Psoas muscle (tissue), 8 donors: ENCODE results near the gene ZNF646. TPM values are rescaled to one million over a fixed set of nuclear protein-coding genes. Genes with fewer than 3 reads are reported as not detected.

Experiments used
- ATAC-seq, 4 donors: fragments of 200-7000 bp; cut with Tn5 transposase; one replicate each; pipeline ENCODE4 v1.9.1; 2020; ENCODE audit warnings: moderate library complexity in 3 of 4, mild to moderate bottlenecking in 2 of 4
- DNase-seq, 2 donors: peaks; one replicate each; pipeline ENCODE4 v3.0.0-alpha.2; 2020
- H3K27ac ChIP-seq: fragments of 200-600 bp; one replicate; pipeline ENCODE4 v1.8.0; 2022
- H3K27me3 ChIP-seq, 3 donors: fragments of 200-600 bp in 1 of 3; one replicate each; pipeline versions ENCODE4 v1.6.1 to v1.8.0; 2013 to 2022; ENCODE audit warnings: low read length in 2 of 3, mild to moderate bottlenecking in 2 of 3, moderate library complexity in 1 of 3; ENCODE audit not compliant: insufficient read depth in 3 of 3
- H3K36me3 ChIP-seq, 2 donors: fragments of 200-600 bp in 1 of 2; one replicate each; pipeline versions ENCODE4 v1.6.1 to v1.8.0; 2013 to 2022; ENCODE audit warnings: low read depth in 1 of 2, mild to moderate bottlenecking in 1 of 2, moderate library complexity in 1 of 2; ENCODE audit not compliant: insufficient read depth in 1 of 2
- H3K4me1 ChIP-seq: fragments of 200-600 bp; one replicate; pipeline ENCODE4 v1.8.0; 2022
- H3K4me3 ChIP-seq: fragments of 200-600 bp; one replicate; pipeline ENCODE4 v1.8.0; 2022; ENCODE audit warnings: mild to moderate bottlenecking
- H3K9me3 ChIP-seq: fragments of 200-600 bp; one replicate; pipeline ENCODE4 v1.8.0; 2022
- CTCF ChIP-seq: fragments of 200-600 bp; IDR thresholded peaks from one replicate; pipeline ENCODE4 v1.8.0; 2022; ENCODE audit warnings: antibody characterized with exemption
- WGBS, 3 donors: extraction: QIAGEN DNeasy Blood & Tissue Kit; methylation state at CpG; one replicate each; pipeline versions ENCODE4 v1.1.6 to v1.1.7; 2013; 5-methylcytosine and 5-hydroxymethylcytosine counted together
- intact Hi-C, 2 donors: fragments of 100-400 bp; cut with DNase I; formaldehyde crosslinking; loops; one replicate each; pipeline versions ENCODE4 v1.11.0 to v1.14.2; 2022
- polyA plus RNA-seq, 3 donors: library from polyadenylated mRNA; stranded (reverse); fragments of 200-250 nt; gene quantifications; one replicate each; pipeline ENCODE4 v1.2.3, GENCODE V29; 2013
- total RNA-seq, 4 donors: library from RNA; stranded (reverse); fragmentation: NEBNext Ultra II Directional in 2 of 4; extraction: Animal tissue kit (Norgen Biotek cat#: 25700) in 2 of 4; gene quantifications; one replicate each; pipeline versions ENCODE4 v1.2.1 to v1.2.4, GENCODE V29; 2021 to 2023
- donor health status: healthy with polysubstance abuse.
- donor health status: DM: no; HTN: no; CAD: no; lungs with moderate emphysema.
- donor health status: Bipolar disorder and iron deficiency.
- donor health status: healthy.
- donor health status: DM: yes; HTN: yes; CAD: no.
- donor health status: DM: no; HTN: no; CAD: no.
- donor health status: DM: no; HTN: no; CAD: no.
- donor health status: DM: yes; HTN: yes; CAD: no.

The ZNF646 gene
- total and polyA plus RNA-seq, 7 donors, result 4.0 to 22.6 (median 8.9) TPM

- H3K27me3 ChIP-seq, result no peaks in the 10 kb centered on the region
- H3K4me3 ChIP-seq, result no peak overlapping the region
- TF ChIP-seq CTCF, result no peak
- peaks cover 11% of the 10 kb centered on the region for H3K4me1 ChIP-seq
- intact Hi-C loops, result no loop called here
- peaks cover 0 to 41% of the 10 kb centered on the region in 2 donors for H3K36me3 ChIP-seq
- DNase-seq (no peak), ATAC-seq (no peak)
- 89 to 95% (median 92%) methylated on average over 9 of the region's 9 CpGs for WGBS, 3 donors
- H3K27ac ChIP-seq, result peak overlapping the region; percentile 81
- H3K9me3 ChIP-seq, result no peaks in the 10 kb centered on the region
Observed at GRCh38 chr16:31063495-31063842, 10.8 kb upstream of the ZNF646 start.

GRCh38 chr16:31063843-31064611, 10.2 kb upstream of the ZNF646 start:
- Histone ChIP-seq H3K4me3 (no peak overlapping the region), H3K27ac (peak overlapping the region; percentile 81), H3K9me3 (no peaks in the 10 kb centered on the region), H3K36me3 (peaks cover 0 to 39% of the 10 kb centered on the region in 2 donors), H3K27me3 (no peaks in the 10 kb centered on the region), H3K4me1 (peaks cover 11% of the 10 kb centered on the region)
- no peak for TF ChIP-seq CTCF
- ATAC-seq (no peak), DNase-seq (peak in 1 of 2 donors; percentile 55)
- 89 to 91% (median 91%) methylated on average over 44 to 56 of the region's 56 CpGs for WGBS, 3 donors
- intact Hi-C loops, result no loop called here

- H3K27ac ChIP-seq, result peak overlapping the region; percentile 81
- intact Hi-C loops, result no loop called here
- no peak overlapping the region for H3K4me3 ChIP-seq
- no peak for TF ChIP-seq CTCF
- no peaks in the 10 kb centered on the region for H3K27me3 ChIP-seq
- peak; percentile 80 to 84 for DNase-seq
- H3K4me1 ChIP-seq, result peaks cover 11% of the 10 kb centered on the region
- H3K36me3 ChIP-seq, result peaks cover 0 to 34% of the 10 kb centered on the region in 2 donors
- peak; percentile 92 to 97 (median 94) for ATAC-seq
- 25 to 34% (median 26%) methylated on average over 4 of the region's 4 CpGs for WGBS, 3 donors
- H3K9me3 ChIP-seq, result no peaks in the 10 kb centered on the region
Observed at GRCh38 chr16:31064882-31065461, 9.2 kb upstream of the ZNF646 start.

- no peak for ATAC-seq
- Histone ChIP-seq H3K27ac (no peak overlapping the region), H3K9me3 (no peaks in the 10 kb centered on the region), H3K27me3 (no peaks in the 10 kb centered on the region), H3K36me3 (peaks cover 0 to 10% of the 10 kb centered on the region in 2 donors), H3K4me1 (peaks cover 15% of the 10 kb centered on the region), H3K4me3 (no peak overlapping the region)
- WGBS, 3 donors, result 91 to 96% (median 94%) methylated on average over 3 of the region's 3 CpGs
- DNase-seq, result no peak
- intact Hi-C loops, result no loop called here
- TF ChIP-seq CTCF, result no peak
Observed at GRCh38 chr16:31067342-31067741, 6.9 kb upstream of the ZNF646 start.
